Fibroblast of lung (primary cell): ENCODE results near the gene UBA3.

Experiments used
- CTCF ChIP-seq, 2 donors: IDR thresholded peaks in 1 of 2; conservative IDR thresholded peaks in 1 of 2; 1 replicate in 1 of 2; 2 replicates in 1 of 2; pipeline ENCODE4 v1.5.1; 2011 to 2012; ENCODE audit warnings: low read length in 2 of 2, control low read depth in 1 of 2, inconsistent platforms in 1 of 2, low read depth in 1 of 2, mild to moderate bottlenecking in 1 of 2
- EZH2 ChIP-seq: IDR thresholded peaks from 2 replicates; pipeline ENCODE4 v1.5.1; 2012; ENCODE audit warnings: low read length, control low read depth, mild to moderate bottlenecking; ENCODE audit errors: missing control alignments

DNA sequence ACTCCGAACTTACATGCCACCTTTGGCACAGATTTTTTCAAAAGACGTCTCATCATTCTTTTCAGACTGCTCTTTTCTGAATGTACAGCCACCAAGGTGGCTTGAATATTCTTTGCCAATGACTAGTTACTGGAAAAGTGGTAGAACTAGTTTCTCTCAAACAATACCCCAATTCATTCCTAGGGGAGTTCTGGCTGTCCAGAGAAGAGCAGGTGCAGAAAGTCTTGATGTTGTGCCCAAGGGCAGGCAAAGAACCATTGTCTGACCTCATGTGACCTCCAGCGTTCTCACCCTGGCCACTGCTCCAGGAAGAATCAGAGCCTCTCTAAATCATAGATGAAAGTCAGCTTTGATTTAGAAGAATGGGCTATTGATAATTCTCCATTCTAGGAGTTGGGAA is 36.7 kb upstream of the UBA3 start:
- no peak for TF ChIP-seq CTCF (conservative IDR thresholded peaks at IDR 0.05 in 1 of 2, IDR thresholded peaks at IDR 0.05 in 1 of 2; ENCODE audit: low read depth in 1 of 2, low read length in 2 of 2)
- TF ChIP-seq EZH2: no peak
